Activated naive CD4-positive, alpha-beta T cell treated with anti-CD3 and anti-CD28 coated beads, Interleukin-2, amount 50 U/mL, for 16 hours (primary cell): Measurements from ENCODE around the gene ZCCHC7.
"Not testable (repeated sequence)": the region's sequence is repeated elsewhere in the genome, so short reads cannot be mapped to it uniquely, and the experiment has no call there.

Experiments
- DNase-seq: peaks from one replicate; pipeline ENCODE4 v3.0.0-alpha.2; 2020

ZCCHC7 gene

DNA sequence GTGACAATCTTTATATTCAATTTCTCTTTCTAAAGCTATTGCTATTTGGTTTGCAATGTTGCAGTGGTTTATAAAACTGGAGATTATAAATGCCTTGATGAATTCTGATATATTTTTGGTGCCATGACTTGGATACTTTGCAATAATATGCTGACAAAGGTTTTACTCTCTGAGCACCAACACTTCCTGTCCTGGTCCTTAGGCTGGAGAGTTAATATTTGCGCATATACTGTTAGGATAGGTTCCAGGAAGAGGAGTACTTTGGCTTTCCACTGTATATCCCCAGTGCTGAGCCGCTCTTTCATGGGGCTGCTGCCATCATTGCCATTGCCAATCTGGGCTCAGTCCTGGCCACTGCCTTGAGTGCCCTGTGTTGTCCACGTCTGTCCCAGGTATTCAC lies 139.6 kb downstream of the ZCCHC7 start:
- DNase-seq, result no peak

DNA sequence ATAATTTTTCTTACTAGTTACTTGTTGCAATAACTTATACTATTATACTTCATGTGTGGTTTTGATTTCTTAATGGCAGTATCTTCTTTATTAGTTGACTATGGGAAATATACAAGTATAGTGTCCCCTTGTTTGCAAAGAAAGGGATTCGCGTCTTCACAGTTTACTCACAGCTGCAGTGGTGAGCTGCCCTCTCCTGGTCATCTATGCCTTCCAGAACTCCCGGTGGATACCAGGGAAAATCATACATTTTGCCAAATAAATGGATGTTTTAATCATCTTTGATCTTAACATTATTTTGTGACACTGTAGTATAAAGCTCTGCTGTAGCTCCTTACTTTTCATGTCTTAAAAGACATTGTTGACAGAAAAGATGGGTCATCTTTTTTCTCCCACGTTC lies 142.0 kb downstream of the ZCCHC7 start:
- DNase-seq, result no peak

DNA sequence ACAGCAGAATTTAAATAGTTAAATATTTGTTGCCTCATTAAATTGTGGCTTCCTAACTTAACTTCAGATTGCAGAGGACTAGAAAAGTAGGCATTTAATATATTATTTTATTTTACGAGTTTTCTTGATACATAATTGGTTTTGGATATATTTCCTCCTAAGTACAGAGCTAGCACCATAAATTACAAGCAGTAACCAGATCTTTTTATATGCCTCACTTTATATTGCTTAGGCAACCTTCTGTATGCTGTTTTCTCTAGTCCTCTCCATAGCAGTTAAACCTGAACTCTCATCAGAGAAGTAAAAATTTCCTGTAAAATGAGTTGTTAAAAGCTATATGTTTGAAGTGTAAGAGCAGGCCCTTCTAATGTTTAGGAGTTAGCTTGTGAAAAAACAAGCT lies 144.2 kb downstream of the ZCCHC7 start:
- DNase-seq, result no peak

DNA sequence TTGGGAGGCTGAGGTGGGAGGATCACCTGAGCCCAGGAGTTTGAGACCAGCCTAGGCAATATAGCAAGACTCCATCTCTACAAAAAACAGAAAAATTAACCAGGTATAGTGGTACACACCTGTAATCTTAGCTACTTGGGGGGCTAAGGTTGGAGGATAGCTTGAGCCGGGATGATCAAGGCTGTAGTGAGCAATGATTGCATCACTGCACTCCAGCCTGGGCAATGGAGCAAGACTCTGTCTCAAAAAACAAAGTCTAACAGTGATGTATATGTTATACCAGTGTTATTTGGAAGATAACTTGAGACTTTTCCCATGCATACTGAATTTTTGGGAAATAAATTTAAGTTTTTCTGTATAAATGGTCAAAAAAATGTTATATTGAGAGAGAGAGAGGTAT lies 146.3 kb downstream of the ZCCHC7 start:
- DNase-seq, result no peak

DNA sequence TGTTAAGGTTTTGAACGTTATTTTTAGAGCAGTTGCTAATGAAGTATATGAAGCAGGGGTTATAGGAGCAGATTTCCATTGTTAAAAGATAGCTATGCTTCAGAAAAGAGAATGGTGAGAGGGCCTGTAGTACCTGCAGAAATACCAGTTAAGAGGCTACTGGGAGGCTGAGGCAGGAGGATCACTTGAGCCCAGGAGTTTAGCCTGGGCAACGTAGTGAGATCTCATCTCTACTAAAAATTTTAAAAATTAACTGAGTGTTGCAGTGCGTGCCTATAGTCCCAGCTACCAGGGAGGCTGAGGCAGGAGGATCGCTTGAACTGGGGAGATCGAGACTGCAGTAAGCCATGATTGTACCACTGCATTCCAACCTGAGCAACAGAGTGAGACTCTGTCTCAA lies 148.8 kb downstream of the ZCCHC7 start:
- no peak for DNase-seq

DNA sequence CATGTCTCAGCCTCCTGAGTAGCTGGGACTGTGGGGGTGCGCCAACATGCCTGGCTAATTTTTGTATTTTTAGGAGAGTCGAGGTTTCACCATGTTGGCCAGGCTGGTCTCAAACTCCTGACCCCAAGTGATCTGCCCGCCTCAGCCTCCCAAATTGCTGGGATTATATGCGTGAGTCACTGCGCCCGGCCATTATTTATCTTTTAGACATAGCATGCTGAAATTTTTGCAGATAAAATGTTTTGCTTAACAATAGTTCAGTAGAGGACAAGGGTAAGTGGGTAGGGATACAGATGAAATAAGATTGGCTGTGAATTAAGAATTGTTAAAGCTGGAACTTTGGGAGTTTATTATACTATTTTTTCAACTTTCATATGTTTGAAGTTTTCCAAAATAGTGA lies 151.3 kb downstream of the ZCCHC7 start:
- DNase-seq, result no peak

DNA sequence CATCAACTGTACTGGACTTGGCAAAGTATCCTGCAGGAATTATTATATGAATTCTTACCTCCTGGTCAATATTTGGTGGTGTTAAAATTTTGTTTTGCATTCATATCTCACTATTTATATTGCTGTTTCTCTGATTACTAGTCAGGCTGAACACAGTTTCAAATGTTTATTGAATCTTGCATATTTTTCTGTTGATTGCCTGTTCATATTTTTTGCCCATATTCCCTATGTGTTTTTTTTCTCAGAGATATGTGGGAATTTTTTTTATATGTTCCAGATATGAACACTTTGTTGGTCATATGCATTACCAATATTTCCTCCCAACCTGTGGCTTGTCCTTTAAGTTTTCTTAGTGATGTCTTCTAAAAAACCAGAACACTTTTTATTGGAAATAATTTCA lies 153.2 kb downstream of the ZCCHC7 start:
- DNase-seq, result no peak

DNA sequence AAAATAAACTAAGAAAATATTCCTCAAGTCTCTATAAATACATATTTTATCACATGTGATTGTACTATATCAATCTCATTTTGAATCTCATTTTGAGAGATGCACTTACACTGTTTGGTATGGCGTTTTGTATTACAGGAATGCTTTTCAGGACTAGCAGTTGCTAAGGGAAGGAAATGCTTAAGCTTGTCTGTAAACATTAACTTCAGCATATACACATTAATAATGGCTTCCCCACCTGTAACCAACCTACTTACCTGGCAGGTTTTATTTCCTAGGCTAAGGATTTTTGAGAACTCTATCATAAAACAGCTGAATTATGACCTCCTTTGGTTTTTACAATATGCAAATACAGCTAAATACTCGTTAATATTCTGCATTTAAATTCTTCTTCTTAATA lies 161.2 kb downstream of the ZCCHC7 start:
- DNase-seq, result no peak

DNA sequence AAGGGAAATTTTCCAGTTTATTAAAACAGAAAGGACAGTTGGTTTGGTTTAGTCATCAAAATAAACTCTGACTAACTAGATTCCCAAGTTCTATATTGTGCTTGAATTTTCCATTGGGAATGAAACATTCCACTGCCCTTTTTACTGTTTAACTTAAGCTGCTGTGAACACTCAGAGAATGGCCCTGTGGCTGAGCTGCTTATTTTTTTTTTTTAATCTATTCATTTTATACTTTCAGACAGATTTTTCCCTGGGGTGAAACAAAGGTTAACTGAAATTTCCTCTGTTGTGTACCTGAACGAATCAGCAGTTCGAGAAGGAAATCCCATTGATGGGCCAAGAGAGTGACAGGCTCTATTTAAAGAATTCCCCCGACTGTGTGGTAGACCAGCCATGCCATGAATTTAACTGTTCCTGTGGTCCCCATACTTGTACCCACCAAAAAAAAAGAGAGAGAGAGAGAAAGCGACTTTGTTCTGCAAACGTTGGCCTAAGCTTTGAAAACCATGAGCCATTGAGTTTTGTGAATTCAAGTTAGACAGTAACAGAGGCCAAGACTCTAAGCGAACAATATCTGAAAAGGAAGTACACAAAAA lies 163.5 kb downstream of the ZCCHC7 start:
- no peak for DNase-seq

DNA sequence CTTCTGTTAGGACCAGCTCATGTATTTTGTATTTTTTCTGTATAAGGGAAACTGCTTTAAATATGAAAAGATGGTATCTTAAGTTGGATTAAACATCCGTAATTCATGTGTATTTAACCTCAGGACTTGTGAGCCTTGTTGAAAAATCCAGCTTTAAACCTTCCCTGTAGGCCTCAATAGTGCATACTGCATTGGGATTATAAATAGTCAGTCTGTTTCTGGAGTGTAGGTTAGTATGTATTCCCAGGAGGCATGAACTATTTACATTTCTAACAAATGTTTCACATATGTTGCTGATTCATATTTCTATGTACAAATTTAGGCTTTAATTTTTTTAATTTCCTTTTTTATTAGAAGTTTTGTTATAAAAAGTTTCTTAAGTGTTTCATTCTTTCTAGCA lies 164.3 kb downstream of the ZCCHC7 start:
- no peak for DNase-seq

DNA sequence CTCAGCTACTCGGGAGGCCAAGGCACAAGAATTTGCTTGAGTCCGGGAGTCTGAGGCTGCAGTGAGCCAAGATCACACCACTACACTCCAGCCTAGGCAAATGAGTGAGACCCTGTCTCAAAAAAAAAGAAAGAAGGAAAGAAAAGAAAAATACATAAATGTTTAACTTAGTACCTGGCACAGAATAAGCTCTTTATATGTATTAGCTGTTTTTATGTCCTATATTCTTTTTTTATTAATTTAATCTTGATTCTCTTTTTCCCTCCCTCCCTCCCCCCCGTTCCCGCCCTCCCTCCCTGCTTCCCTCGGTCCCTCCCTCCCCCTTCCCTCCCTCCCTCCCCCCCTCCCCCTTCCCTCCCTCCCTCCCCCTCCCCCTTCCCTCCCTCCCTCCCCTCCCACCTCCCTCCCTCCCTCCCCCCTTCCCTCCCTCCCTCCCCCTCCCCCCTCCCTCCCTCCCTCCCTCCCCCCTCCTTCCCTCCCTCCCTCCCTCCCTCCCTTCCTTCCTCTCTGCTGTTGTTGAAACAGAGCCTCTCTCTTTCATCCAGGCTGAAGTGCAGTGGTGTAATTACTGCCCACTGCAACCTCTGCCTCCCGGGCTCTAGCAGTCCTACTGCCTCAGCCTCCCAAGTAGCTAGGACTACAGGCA lies 166.3 kb downstream of the ZCCHC7 start:
- DNase-seq, result no peak

DNA sequence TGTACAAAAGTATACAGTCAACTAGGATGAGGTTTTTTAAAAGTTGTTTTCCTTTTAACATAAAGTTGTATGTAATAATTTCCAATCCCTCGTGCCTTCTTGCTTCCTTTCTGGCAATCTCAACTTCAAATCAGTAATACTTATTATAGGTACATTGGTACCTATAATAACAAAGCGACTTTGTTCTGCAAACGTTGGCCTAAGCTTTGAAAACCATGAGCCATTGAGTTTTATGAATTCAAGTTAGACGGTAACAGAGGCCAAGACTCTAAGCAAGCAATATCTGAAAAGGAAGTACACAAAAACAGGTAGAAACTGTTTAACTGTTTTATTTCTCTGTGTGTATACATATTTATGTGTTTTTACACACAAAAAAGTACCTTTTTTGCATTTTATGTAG lies 166.9 kb downstream of the ZCCHC7 start:
- no peak for DNase-seq

DNA sequence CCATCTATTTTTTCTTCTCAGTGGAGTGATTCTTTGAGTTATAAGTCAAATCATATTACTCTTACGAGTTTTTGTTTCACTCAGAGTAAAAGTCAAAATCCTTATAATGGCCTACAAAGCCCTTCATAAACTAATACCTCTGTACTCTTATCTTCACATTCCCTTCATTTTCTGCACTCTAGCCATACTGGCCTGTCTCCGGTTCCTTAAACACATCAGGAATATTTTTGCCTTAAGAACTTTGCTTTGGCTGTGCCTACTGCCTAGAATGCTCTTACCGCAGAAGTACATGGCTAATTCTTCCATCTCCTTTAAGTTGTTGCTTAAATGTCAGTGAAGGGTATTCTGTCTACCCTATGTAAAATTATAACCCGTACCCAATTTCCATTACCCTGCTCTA lies 169.3 kb downstream of the ZCCHC7 start:
- DNase-seq, result no peak

DNA sequence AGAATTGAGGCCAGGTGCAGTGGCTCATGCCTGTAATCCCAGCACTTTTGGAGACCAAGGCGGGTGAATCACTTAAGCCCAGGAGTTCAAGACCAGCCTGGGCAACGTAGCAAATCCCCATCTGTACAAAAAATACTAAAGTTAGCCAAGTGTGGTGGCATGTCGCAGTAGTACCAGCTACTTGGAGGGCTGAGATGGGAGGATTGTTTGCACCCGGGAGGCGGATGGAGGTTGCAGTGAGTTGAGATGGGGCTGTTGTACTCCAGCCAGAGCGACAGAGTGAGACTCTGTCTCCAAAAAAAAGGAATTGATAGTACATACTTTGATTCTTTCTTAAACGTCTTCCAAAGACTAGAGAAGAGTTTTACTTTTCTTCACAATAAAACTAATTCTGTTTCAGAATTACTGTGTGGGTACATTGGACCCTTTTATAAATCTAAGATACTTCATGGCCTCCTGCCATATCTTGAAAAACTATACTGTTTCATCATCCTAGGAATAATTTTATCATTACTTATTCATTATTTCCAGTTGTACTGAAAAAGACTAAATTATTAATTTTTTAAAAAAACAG lies 170.1 kb downstream of the ZCCHC7 start:
- DNase-seq, result no peak

DNA sequence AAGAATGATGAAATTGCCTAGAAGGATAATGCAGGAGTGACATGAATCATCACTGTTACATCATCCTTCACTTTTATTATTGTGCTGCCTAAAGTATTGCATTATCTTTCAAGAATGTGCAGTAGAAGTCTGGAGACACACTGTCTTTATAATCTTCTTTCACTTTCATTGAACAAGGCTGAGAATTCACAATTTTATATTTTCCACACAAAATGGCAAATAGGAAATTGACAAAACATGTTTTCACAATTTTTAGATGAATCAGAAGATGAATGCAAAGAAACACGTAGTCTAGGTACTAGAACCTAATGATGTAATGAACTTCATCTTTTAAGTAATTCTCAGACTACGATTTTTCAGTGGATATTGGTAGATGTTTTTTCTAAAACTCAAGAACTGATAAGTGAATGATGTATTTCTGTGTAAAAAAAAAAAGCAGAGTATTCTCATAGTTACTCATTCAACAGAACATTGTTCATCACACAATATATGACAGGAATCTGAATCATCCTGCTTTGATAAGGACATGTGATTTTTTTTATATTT lies 170.6 kb downstream of the ZCCHC7 start:
- DNase-seq, result no peak

DNA sequence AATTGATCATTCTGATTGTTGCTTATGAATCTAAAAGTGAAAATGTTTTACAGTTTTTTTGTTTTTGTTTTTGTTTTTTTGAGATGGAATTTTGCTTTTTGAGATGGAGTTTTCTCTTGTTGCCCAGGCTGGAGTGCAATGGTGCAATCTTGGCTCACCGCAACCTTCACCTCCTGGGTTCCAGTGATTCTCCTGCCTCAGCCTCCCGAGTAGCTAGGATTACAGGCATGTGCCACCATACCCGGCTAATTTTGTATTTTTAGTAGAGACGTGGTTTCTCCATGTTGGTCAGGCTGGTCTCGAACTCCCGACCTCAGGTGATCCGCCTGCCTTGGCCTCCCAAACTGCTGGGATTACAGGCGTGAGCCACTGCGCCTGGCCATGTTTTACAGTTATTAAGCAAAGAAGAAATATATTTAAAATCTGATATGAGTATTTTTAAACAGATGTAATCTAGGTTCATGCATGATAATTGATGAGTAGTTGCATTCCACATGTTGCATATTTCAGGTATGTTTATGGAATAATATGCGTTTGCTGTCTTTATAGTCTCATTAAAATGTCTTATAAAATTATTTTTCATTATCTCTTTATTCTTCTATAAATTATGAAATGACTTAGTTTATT lies 171.4 kb downstream of the ZCCHC7 start:
- DNase-seq, result not testable (repeated sequence)

DNA sequence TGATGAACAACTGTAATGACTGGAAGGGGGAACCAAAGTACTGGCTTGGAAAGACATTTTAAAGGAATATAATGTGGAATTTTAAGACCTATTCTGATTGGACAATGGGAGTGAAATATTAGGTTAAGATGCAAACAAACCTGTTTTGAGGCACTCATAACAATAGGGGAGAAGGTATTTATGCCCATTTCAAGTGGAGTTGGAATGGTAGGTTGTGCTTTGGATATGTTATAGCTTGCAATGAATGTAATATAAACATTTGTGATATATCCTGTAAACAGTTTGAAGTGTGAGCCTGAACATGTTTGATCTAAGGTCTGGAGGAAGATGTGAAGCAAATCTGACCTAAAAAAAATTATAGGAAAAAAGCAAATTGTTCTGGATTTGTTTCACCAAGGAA lies 172.5 kb downstream of the ZCCHC7 start:
- DNase-seq, result no peak

DNA sequence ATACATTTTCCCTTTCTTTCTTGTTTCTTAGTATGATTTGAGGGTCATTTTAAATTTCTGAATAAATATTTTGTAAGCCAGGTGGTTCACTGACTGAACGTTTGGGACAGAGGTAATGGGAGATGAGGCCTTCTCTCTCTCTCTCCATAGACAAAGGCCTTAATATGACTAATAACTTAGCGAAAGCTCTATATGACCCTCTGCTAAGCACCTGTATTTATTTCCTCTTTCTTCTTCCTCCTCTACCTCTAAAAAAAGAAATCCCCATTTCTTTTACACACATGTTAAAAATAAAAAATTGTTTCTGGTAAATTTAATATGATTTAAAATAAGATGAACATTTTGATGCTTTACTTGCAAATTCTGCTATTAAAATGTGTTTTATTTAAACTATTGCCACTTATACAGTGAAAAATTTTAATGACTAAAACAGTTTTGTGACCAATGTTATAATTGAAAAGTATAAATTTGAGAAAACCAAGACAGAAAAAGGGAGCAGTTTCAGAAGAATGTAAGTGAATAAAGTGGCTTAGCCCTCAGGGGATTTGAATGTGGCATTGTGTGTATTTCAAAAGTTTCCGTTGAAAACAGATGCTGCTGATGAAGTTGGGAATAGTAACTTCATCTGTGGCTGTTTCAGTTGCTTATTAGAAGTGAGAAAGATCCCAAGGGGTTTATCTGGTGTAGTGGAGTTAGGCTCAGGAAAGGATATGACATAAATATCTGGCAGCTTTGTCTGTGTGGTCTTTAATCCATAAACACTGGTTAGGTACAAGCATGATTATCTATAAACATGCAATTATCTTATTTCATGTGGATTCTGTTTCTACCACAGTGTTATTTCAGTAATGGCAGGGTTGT lies 173.5 kb downstream of the ZCCHC7 start:
- DNase-seq, result no peak

DNA sequence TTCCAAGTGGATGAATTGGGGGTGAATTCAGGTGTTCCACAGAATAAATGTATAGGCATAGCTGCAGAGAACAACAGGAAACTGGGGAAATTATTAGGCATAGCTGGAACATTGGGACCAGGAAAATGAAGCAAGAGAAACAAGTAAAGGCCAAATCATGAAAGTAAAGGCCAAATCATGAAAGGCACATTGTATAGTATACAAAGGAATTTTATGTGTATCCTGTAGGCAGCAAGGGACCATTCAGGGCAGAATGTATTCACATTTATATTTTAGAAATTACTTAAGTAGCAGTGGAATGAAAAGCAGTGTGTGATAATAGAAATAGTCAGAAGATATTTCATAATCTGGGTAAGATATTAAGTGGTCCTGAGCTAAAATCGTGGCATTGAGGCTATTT lies 174.8 kb downstream of the ZCCHC7 start:
- DNase-seq, result no peak

DNA sequence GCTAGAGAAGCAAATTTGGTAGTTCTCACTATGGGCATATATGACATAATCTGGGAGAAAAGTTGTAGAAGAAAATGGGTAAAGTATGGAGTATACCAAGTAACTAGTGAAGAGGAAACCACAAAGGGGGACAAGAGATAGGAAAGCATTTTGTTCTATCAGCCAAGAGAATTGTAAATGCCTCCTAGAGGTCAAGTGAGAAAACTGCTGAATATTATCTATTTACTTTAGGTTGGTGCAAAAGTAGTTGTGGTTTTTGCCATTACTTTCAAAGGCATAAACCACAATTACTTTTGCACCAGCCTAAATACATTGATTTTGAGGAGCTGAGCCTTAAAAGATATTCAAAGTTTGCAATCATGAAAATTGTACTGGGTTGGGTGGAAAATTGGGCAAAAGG lies 175.4 kb downstream of the ZCCHC7 start:
- no peak for DNase-seq

DNA sequence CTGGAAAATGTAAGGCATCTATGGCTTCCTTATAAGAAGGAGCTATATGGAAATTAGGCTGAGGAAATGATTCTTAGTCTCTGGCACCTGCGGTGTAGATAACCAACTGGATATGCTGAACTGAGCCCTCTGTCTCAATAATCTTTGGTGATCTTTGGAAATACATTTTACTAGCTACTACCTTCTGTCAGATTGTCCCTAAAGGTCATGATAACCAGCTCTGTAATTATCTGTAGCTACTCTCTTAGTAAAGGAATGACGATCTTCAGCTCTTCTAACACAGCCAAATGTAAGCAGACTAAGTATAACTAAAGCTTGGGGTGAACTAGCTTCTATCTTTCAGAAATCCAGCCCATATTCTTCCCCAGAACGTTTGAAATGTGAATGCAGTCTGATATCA lies 177.2 kb downstream of the ZCCHC7 start:
- DNase-seq, result no peak

DNA sequence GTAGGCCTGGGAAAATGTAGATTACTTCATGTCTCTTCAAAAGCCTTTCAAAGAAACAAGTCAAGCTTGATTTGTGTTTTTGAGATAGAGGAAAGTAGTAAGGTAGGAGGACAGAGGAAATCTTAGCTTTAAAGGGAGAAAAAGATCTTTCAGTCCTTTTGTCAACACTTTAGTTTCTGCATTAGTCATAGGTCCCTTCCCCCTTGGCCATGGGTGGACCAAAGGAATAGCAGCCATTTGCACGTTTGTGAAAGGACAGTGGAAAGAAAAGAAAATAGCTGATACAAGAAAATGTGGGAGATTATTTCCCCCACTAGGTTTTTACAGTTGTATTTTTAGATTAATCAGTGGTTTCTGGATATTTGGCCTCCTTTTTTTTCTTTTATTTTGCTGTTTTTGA lies 180.2 kb downstream of the ZCCHC7 start:
- no peak for DNase-seq
